Right atrium auricular region (tissue), 2 donors: ENCODE measurements around the gene ADAMTS10. TPM values are rescaled to one million over a fixed set of nuclear protein-coding genes. Genes with fewer than 3 reads are reported as not detected.
A peak's percentile ranks its signal among the peaks of the same experiment; 100 is the strongest.

Source experiments
- DNase-seq: peaks from one replicate; pipeline ENCODE4 v3.0.0-alpha.2; 2019; ENCODE audit warnings: low spot score
- H3K27ac ChIP-seq, 2 donors: fragments of 200-600 bp; sonication (generic); 1 replicate in 1 of 2; 2 replicates in 1 of 2; pipeline ENCODE4 v1.5.1; 2016 to 2019
- H3K27me3 ChIP-seq, 2 donors: fragments of 200-600 bp; sonication (generic); one replicate each; pipeline versions ENCODE4 v1.5.1 to v1.6.0; 2017 to 2019
- H3K36me3 ChIP-seq: fragments of 200-600 bp; sonication (generic); one replicate; pipeline ENCODE4 v1.5.1; 2016
- H3K4me1 ChIP-seq, 2 donors: fragments of 200-600 bp; sonication (generic); one replicate each; pipeline versions ENCODE4 v1.5.1 to v1.6.0; 2017 to 2019
- H3K4me3 ChIP-seq, 2 donors: fragments of 200-600 bp; sonication (generic); 1 replicate in 1 of 2; 2 replicates in 1 of 2; pipeline ENCODE4 v1.5.1; 2017 to 2019; ENCODE audit warnings: mild to moderate bottlenecking in 1 of 2, moderate library complexity in 1 of 2
- H3K9me3 ChIP-seq, 2 donors: fragments of 200-600 bp; sonication (generic); one replicate each; pipeline ENCODE4 v1.5.1; 2019
- total RNA-seq, 2 donors: library from RNA; depleted of rRNA; stranded (reverse); fragments of >200 nt; gene quantifications; one replicate each; pipeline ENCODE4 v1.1.0, GENCODE V29; 2016
- TF ChIP-seq, protein P1 (sequence below), 2 donors: fragments of 200-600 bp; sonication (generic); IDR thresholded peaks; one replicate each; pipeline ENCODE4 v1.5.1; 2019; ENCODE audit warnings: antibody characterized with exemption in 2 of 2

ADAMTS10 gene
- total RNA-seq, 2 donors from 2014 or later = 13.1 to 14.9 TPM

DNA sequence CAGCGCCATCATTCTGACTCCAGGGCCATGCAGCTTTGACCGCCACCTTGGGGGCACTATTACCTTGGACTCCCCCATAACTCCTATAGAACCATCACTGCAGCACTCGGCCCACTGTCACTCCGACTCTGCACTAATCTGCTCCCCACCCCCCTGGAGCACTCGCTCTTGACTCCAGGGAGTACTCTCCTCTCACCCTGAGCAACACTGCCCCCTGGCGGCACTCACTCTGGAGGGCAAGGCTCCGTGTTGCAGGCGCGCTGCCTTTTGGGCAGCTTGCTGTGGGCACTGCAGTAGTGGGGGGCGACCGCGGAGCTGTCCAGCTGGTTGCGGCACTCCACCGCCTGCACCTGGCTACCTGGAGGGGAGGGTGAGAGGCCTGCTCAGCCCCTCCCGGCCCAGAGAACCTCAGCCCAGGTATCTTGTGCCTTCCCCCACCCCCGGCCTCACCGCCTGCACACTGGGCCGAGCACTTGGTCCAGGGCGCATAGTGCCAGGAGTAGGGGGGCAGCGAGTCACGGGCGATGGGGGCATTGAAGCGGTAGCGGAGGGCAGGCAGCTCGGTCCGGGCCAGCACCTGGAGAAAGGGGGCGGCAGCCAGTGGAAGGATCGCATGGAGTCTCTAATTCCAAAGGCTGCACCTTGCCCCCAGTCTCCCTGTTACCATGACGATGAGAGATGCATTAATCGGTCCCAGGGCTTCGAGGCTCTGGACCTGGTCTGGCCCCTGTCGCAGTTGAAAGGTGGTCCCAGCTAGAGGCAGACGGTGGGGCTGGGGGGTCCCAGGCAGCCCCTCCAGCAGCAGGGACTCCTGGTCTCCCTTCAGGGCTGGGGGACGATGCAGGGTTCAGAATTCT is 24.4 kb downstream of the ADAMTS10 start:
- no peaks in the 10 kb centered on the region for H3K9me3 ChIP-seq
- TF ChIP-seq, protein P1, sequence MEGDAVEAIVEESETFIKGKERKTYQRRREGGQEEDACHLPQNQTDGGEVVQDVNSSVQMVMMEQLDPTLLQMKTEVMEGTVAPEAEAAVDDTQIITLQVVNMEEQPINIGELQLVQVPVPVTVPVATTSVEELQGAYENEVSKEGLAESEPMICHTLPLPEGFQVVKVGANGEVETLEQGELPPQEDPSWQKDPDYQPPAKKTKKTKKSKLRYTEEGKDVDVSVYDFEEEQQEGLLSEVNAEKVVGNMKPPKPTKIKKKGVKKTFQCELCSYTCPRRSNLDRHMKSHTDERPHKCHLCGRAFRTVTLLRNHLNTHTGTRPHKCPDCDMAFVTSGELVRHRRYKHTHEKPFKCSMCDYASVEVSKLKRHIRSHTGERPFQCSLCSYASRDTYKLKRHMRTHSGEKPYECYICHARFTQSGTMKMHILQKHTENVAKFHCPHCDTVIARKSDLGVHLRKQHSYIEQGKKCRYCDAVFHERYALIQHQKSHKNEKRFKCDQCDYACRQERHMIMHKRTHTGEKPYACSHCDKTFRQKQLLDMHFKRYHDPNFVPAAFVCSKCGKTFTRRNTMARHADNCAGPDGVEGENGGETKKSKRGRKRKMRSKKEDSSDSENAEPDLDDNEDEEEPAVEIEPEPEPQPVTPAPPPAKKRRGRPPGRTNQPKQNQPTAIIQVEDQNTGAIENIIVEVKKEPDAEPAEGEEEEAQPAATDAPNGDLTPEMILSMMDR (IDR thresholded peaks at IDR 0.05) = peak; percentile 36 to 64
- DNase-seq = no peak

DNA sequence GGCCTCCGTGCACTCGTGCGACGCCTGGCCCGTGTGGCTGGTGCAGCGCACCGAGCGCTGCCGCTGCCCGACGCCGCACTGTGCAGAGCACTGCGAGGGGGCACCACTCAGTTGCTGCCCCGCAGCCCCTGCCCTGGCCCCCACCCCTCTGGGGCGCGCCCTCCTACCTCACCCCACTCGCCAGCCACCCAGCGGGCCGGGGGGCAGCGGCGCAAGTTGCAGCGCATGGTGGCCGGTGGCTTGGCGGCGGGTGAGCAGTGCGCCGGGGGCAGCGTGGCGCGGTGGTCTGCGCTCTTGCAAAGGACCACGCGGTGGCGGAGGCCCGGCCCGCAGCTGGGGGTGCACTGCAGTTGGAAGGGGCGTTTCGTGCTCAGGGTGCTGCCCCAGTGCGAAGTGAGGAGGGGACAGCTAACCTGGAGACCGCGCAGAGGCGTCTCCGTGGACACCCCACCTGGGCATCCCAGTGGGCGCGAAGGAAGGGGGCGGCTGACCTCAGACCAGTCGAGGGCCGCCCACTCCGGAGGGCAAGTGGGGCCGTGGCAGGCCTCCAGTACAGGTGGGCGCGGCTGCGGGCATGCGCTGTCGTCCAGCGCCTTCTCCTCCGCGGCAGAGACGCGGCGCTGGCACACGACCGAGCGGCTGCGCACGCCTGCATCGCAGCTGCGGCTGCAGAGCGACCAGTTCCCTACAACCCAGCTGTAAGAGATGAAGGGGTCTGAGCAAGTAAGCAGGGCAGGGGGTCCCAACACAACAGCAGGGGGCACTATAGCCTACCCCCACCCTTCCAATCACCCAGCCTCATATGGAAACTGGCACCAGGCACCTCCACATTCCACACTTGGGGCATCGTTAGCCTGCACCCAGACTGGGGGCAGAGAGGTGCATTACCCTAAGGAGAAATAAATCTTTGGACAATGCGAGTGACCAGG is 25.3 kb downstream of the ADAMTS10 start:
- peaks cover 11% of the 10 kb centered on the region for H3K36me3 ChIP-seq
- H3K4me1 ChIP-seq = peaks cover 0 to 8% of the 10 kb centered on the region in 2 donors
- no peak for DNase-seq
- no peak overlapping the region for H3K4me3 ChIP-seq
- H3K27ac ChIP-seq = no peak overlapping the region
- no peaks in the 10 kb centered on the region for H3K27me3 ChIP-seq
- no peaks in the 10 kb centered on the region for H3K9me3 ChIP-seq
- TF ChIP-seq, protein P1 (IDR thresholded peaks at IDR 0.05) = no peak

More for the DNA sequence above, 24.4 kb downstream of the ADAMTS10 start:
- Histone ChIP-seq H3K4me1 (no peaks in the 10 kb centered on the region), H3K27me3 (no peaks in the 10 kb centered on the region), H3K4me3 (no peak overlapping the region), H3K36me3 (peaks cover 11% of the 10 kb centered on the region), H3K27ac (no peak overlapping the region)

DNA sequence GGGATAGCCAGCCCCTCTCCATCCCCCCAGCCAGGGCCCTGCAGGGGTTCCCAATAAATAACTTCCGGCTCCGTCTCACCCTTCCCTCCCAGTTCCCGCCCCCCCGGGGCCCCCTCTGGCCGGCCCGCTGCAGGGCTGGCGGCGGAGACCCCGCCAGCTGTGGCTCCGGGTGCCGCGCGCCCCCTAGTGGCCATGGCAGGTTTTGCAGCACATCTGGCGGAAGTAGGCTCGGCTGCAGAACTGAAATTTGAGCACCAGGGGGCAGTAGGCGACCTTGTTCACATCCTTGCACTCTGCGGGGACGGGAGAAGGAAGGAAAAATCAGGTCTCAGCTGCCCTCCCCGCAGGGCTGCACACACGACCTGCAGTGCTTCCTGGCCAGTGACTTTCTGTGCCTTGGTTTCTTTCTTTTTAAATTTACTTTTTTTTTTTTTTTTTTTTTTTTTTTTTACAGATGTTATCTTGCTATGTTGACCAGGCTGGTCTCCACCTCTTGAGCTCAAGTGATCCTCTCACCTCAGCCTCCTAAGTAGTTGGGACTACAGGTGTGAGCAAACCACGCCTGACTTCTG is 29.7 kb downstream of the ADAMTS10 start:
- peaks cover 7% of the 10 kb centered on the region for H3K36me3 ChIP-seq
- H3K27me3 ChIP-seq = no peaks in the 10 kb centered on the region
- peak; percentile 78 for DNase-seq
- H3K4me3 ChIP-seq = no peak overlapping the region
- no peaks in the 10 kb centered on the region for H3K9me3 ChIP-seq
- peaks cover 0 to 15% of the 10 kb centered on the region in 2 donors for H3K4me1 ChIP-seq
- TF ChIP-seq, protein P1 (IDR thresholded peaks at IDR 0.05) = peak; percentile 98 to 99
- H3K27ac ChIP-seq = no peak overlapping the region

DNA sequence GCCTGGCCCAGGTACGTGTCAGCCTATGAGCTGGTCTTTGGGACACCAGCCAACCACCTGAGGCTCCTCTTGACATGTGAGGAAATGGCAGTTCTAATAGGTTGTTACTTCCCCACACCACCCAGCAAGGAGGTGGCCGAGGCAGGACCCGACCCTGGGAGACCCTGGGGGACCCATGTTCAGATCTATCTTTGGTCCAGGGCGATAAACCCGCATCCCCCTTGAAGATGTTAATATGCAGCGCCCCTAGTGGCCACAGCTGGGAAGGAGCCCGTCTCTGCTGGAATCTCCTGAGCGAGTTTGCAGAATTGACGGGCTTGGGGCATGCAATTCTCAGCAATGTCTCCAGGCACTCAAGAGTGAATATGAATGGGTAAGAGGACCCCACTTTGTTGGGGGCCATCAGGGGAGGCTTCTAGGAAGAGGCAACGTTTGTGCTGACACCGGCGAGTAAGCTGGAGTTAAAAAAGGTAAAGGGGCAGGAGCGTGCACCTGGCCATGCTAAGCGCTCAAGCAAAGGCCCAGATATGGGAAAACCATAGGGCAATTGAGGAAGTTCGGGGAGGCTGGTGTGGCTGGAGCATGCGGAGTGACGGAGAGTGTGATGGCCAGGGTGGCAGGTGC is 31.8 kb downstream of the ADAMTS10 start:
- Histone ChIP-seq H3K9me3 (no peaks in the 10 kb centered on the region), H3K27me3 (no peaks in the 10 kb centered on the region), H3K4me3 (no peak overlapping the region), H3K27ac (no peak overlapping the region), H3K36me3 (no peaks in the 10 kb centered on the region), H3K4me1 (peaks cover 0 to 15% of the 10 kb centered on the region in 2 donors)
- TF ChIP-seq, protein P1 (IDR thresholded peaks at IDR 0.05) = peak; percentile 92 to 94
- DNase-seq = peak; percentile 87

DNA sequence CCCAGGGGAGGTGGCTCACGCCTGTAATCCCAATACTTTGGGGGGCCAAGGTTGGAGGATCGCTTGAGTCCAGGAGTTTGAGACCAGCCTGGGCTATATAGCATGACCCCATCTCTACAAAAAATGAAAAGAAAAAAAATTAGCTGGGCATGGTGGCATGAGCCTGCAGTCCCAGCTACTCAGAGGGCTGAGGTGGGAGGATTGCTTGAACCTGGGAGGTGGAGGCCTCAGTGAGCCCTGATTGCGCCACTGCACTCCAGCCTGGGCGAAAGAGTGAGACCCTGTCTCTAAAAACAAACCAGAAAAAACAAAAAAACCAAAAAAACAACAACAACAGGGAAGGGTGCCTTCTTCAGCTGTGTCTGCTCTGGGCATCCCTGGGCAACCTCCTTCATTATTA is 32.8 kb downstream of the ADAMTS10 start:
- Histone ChIP-seq H3K4me1 (peaks cover 0 to 15% of the 10 kb centered on the region in 2 donors), H3K9me3 (no peaks in the 10 kb centered on the region), H3K27ac (no peak overlapping the region), H3K36me3 (no peaks in the 10 kb centered on the region), H3K27me3 (no peaks in the 10 kb centered on the region), H3K4me3 (no peak overlapping the region)
- DNase-seq = no peak
- TF ChIP-seq, protein P1 (IDR thresholded peaks at IDR 0.05) = no peak
